Endothelial cell (in vitro differentiated cells): Measurements from ENCODE around the gene MAS1. TPM values are rescaled to one million over a fixed set of nuclear protein-coding genes. Genes with fewer than 3 reads are reported as not detected.

ENCODE experiments used
- DNase-seq: peaks from one replicate; pipeline ENCODE4 v3.0.0; 2021; ENCODE audit warnings: low spot score
- H3K27ac Mint-ChIP-seq: one replicate; pipeline ENCODE4 v1.8.0; 2021; ENCODE audit warnings: mixed read lengths, inconsistent platforms; ENCODE audit not compliant: unreplicated experiment
- H3K27me3 Mint-ChIP-seq: one replicate; pipeline ENCODE4 v1.8.0; 2021; ENCODE audit warnings: mild to moderate bottlenecking, moderate library complexity, mixed read lengths, inconsistent platforms; ENCODE audit not compliant: unreplicated experiment
- H3K36me3 Mint-ChIP-seq: one replicate; pipeline ENCODE4 v1.8.0; 2021; ENCODE audit warnings: mild to moderate bottlenecking, low read depth, mixed read lengths, inconsistent platforms; ENCODE audit not compliant: unreplicated experiment
- H3K4me1 Mint-ChIP-seq: one replicate; pipeline ENCODE4 v1.8.0; 2021; ENCODE audit warnings: mild to moderate bottlenecking, mixed read lengths, inconsistent platforms; ENCODE audit not compliant: unreplicated experiment
- H3K4me3 Mint-ChIP-seq: one replicate; pipeline ENCODE4 v1.8.0; 2021; ENCODE audit warnings: mild to moderate bottlenecking, mixed read lengths, inconsistent platforms; ENCODE audit not compliant: unreplicated experiment
- H3K9me3 Mint-ChIP-seq: one replicate; pipeline ENCODE4 v1.8.0; 2021; ENCODE audit warnings: mixed read lengths, inconsistent platforms; ENCODE audit not compliant: unreplicated experiment
- CTCF ChIP-seq: fragments of 200-600 bp; sonication (generic); IDR thresholded peaks from one replicate; pipeline ENCODE4 v1.5.0; 2021; ENCODE audit warnings: antibody characterized with exemption; ENCODE audit not compliant: unreplicated experiment
- total RNA-seq: library from RNA; stranded (reverse); fragmentation: NEBNext Ultra II Directional; extraction: Animal tissue kit (Norgen Biotek cat#: 25700); gene quantifications from one replicate; pipeline ENCODE4 v1.2.1, GENCODE V29; 2021; ENCODE audit not compliant: unreplicated experiment

MAS1 gene
- total RNA-seq, 1 donor from 2014 or later, result not detected

GRCh38 chr6:159935633-159936032, 44.8 kb downstream of the MAS1 start:
- Mint-ChIP-seq H3K27ac (no peak overlapping the region), H3K9me3 (no peaks in the 10 kb centered on the region), H3K4me1 (no peaks in the 10 kb centered on the region), H3K36me3 (no peaks in the 10 kb centered on the region), H3K27me3 (no peaks in the 10 kb centered on the region), H3K4me3 (no peak overlapping the region)
- no peak for DNase-seq
- TF ChIP-seq CTCF, result no peak

GRCh38 chr6:159939591-159940016, 48.8 kb downstream of the MAS1 start:
- H3K36me3 Mint-ChIP-seq, result peaks cover 6% of the 10 kb centered on the region
- no peak for TF ChIP-seq CTCF
- peaks cover 4% of the 10 kb centered on the region for H3K9me3 Mint-ChIP-seq
- peaks cover 3% of the 10 kb centered on the region for H3K27me3 Mint-ChIP-seq
- DNase-seq, result no peak
- no peaks in the 10 kb centered on the region for H3K4me1 Mint-ChIP-seq
- no peak overlapping the region for H3K27ac Mint-ChIP-seq
- H3K4me3 Mint-ChIP-seq, result no peak overlapping the region

Other genes with a start within 250 kb of the MAS1 start
- 41.3 TPM for gene SOD2, start 197.7 kb upstream of the MAS1 start, total RNA-seq
- 95.4 TPM for gene WTAP, start 163.5 kb upstream of the MAS1 start, total RNA-seq
- 119 TPM for gene ACAT2, start 128.9 kb upstream of the MAS1 start, total RNA-seq
- 213 TPM for gene TCP1, start 101.4 kb upstream of the MAS1 start, total RNA-seq
- gene MRPL18, start 100.5 kb upstream of the MAS1 start, total RNA-seq, result 31.0 TPM
- not detected for gene PNLDC1, start 90.7 kb upstream of the MAS1 start, total RNA-seq
- gene IGF2R, start 78.1 kb downstream of the MAS1 start, total RNA-seq, result 108 TPM
- 2.7 TPM for gene SLC22A1, start 230.8 kb downstream of the MAS1 start, total RNA-seq